Large intestine (tissue), 3 donors: Measurements from ENCODE around the gene GPR68. TPM values are rescaled to one million over a fixed set of nuclear protein-coding genes. Genes with fewer than 3 reads are reported as not detected.

Experiments
- DNase-seq, 2 donors: peaks; one replicate each; pipeline versions ENCODE4 v3.0.0 to v3.0.0-alpha.2; 2013
- H3K27ac ChIP-seq: one replicate; pipeline ENCODE4 v1.5.1; 2013; ENCODE audit warnings: low read length
- H3K27me3 ChIP-seq: 2 replicates; pipeline ENCODE4 v1.6.1; 2013; ENCODE audit warnings: low read length; ENCODE audit not compliant: control insufficient read depth, insufficient read depth
- H3K36me3 ChIP-seq: 2 replicates; pipeline ENCODE4 v1.6.1; 2013; ENCODE audit warnings: low read length; ENCODE audit not compliant: control insufficient read depth, insufficient read depth
- H3K4me1 ChIP-seq: one replicate; pipeline ENCODE4 v1.6.1; 2013; ENCODE audit warnings: low read length; ENCODE audit not compliant: control insufficient read depth, insufficient read depth
- H3K4me3 ChIP-seq: one replicate; pipeline ENCODE4 v1.5.1; 2013; ENCODE audit warnings: low read length
- H3K9me3 ChIP-seq: one replicate; pipeline ENCODE4 v1.6.1; 2013; ENCODE audit warnings: mild to moderate bottlenecking, low read depth, low read length, moderate library complexity; ENCODE audit not compliant: control insufficient read depth
- WGBS: methylation state at CpG from one replicate; pipeline ENCODE4 v1.1.5; 2013; ENCODE audit warnings: low lambda C conversion rate; ENCODE audit not compliant: insufficient coverage; 5-methylcytosine and 5-hydroxymethylcytosine counted together
- polyA plus RNA-seq: library from polyadenylated mRNA; unstranded; fragments of 120-200 nt; gene quantifications from one replicate; pipeline ENCODE4 v1.2.1, GENCODE V29; 2013

The GPR68 gene
- polyA plus RNA-seq, 1 donor, result 2.9 TPM

- no peaks in the 10 kb centered on the region for H3K9me3 ChIP-seq
- H3K27me3 ChIP-seq, result no peaks in the 10 kb centered on the region
- H3K4me1 ChIP-seq, result peaks cover 8% of the 10 kb centered on the region
- H3K27ac ChIP-seq, result no peak overlapping the region
- H3K36me3 ChIP-seq, result no peaks in the 10 kb centered on the region
- DNase-seq, result peak; percentile 42 to 64
- H3K4me3 ChIP-seq, result peak overlapping the region; percentile 36
- no CpG with 5 or more reads among the region's 69 CpGs for WGBS
Observed at GRCh38 chr14:91264151-91265150, 19.9 kb upstream of the GPR68 start.

GRCh38 chr14:91263329-91263728 is 18.8 kb upstream of the GPR68 start:
- no CpG with 5 or more reads among the region's 2 CpGs for WGBS
- no peak for DNase-seq
- Histone ChIP-seq H3K27me3 (peaks cover 2% of the 10 kb centered on the region), H3K9me3 (no peaks in the 10 kb centered on the region), H3K27ac (no peak overlapping the region), H3K4me3 (no peak overlapping the region), H3K36me3 (no peaks in the 10 kb centered on the region), H3K4me1 (peaks cover 8% of the 10 kb centered on the region)

GRCh38 chr14:91261986-91262549 is 17.6 kb upstream of the GPR68 start:
- H3K36me3 ChIP-seq, result no peaks in the 10 kb centered on the region
- peaks cover 8% of the 10 kb centered on the region for H3K4me1 ChIP-seq
- WGBS, result no CpG with 5 or more reads among the region's 11 CpGs

GRCh38 chr14:91261115-91261514 is 16.6 kb upstream of the GPR68 start:
- Histone ChIP-seq H3K4me3 (no peak overlapping the region), H3K36me3 (no peaks in the 10 kb centered on the region), H3K4me1 (peaks cover 8% of the 10 kb centered on the region), H3K27ac (no peak overlapping the region), H3K9me3 (no peaks in the 10 kb centered on the region), H3K27me3 (peaks cover 5% of the 10 kb centered on the region)
- DNase-seq, result no peak
- WGBS, result no CpG with 5 or more reads among the region's 5 CpGs

More at GRCh38 chr14:91261986-91262549, 17.6 kb upstream of the GPR68 start:
- H3K27me3 ChIP-seq, result peaks cover 5% of the 10 kb centered on the region
- no peak overlapping the region for H3K27ac ChIP-seq
- H3K9me3 ChIP-seq, result no peaks in the 10 kb centered on the region
- no peak overlapping the region for H3K4me3 ChIP-seq
- no peak for DNase-seq

- no peak overlapping the region for H3K4me3 ChIP-seq
- no peak for DNase-seq
- peaks cover 2% of the 10 kb centered on the region for H3K4me1 ChIP-seq
- no peak overlapping the region for H3K27ac ChIP-seq
- peaks cover 5% of the 10 kb centered on the region for H3K27me3 ChIP-seq
- no peaks in the 10 kb centered on the region for H3K36me3 ChIP-seq
- H3K9me3 ChIP-seq, result no peaks in the 10 kb centered on the region
- 88% methylated on average over 1 of the region's 3 CpGs for WGBS
Observed at GRCh38 chr14:91258876-91259275, 14.4 kb upstream of the GPR68 start.

- H3K27me3 ChIP-seq, result peaks cover 8% of the 10 kb centered on the region
- H3K4me1 ChIP-seq, result peaks cover 5% of the 10 kb centered on the region
- DNase-seq, result no peak
- no peaks in the 10 kb centered on the region for H3K9me3 ChIP-seq
- no peak overlapping the region for H3K27ac ChIP-seq
- no CpG with 5 or more reads among the region's 16 CpGs for WGBS
- no peaks in the 10 kb centered on the region for H3K36me3 ChIP-seq
- H3K4me3 ChIP-seq, result no peak overlapping the region
Observed at GRCh38 chr14:91258011-91258618, 13.6 kb upstream of the GPR68 start.

- no peaks in the 10 kb centered on the region for H3K9me3 ChIP-seq
- no CpG with 5 or more reads among the region's 8 CpGs for WGBS
- DNase-seq, result no peak
Observed at GRCh38 chr14:91257328-91258010, 13.0 kb upstream of the GPR68 start.

GRCh38 chr14:91256661-91257060 is 12.2 kb upstream of the GPR68 start:
- peaks cover 16% of the 10 kb centered on the region for H3K4me1 ChIP-seq
- WGBS, result no CpG with 5 or more reads among the region's 1 CpG
- no peak overlapping the region for H3K27ac ChIP-seq
- peaks cover 13% of the 10 kb centered on the region for H3K27me3 ChIP-seq
- no peak for DNase-seq
- H3K9me3 ChIP-seq, result no peaks in the 10 kb centered on the region
- no peak overlapping the region for H3K4me3 ChIP-seq
- no peaks in the 10 kb centered on the region for H3K36me3 ChIP-seq

More at GRCh38 chr14:91257328-91258010, 13.0 kb upstream of the GPR68 start:
- peaks cover 10% of the 10 kb centered on the region for H3K27me3 ChIP-seq
- peaks cover 11% of the 10 kb centered on the region for H3K4me1 ChIP-seq
- H3K4me3 ChIP-seq, result no peak overlapping the region
- no peaks in the 10 kb centered on the region for H3K36me3 ChIP-seq
- no peak overlapping the region for H3K27ac ChIP-seq

- H3K4me3 ChIP-seq, result no peak overlapping the region
- peaks cover 13% of the 10 kb centered on the region for H3K27me3 ChIP-seq
- H3K36me3 ChIP-seq, result no peaks in the 10 kb centered on the region
- no peak overlapping the region for H3K27ac ChIP-seq
- peaks cover 16% of the 10 kb centered on the region for H3K4me1 ChIP-seq
- no peak for DNase-seq
- no CpG with 5 or more reads among the region's 9 CpGs for WGBS
- H3K9me3 ChIP-seq, result no peaks in the 10 kb centered on the region
Observed at GRCh38 chr14:91255026-91255695, 10.7 kb upstream of the GPR68 start.
